Endothelial cell of umbilical vein (primary cell): Measurements from ENCODE around the gene RBM22. TPM values are rescaled to one million over a fixed set of nuclear protein-coding genes. Genes with fewer than 3 reads are reported as not detected.
A peak's percentile ranks its signal among the peaks of the same experiment; 100 is the strongest.

Experiments used
- BruUV-seq: library from RNA; stranded (reverse); fragments of 400-500 nt; replicated peaks from 2 replicates; lab custom pipeline; 2021; lab: Mats Ljungman, UMichigan
- CTCF ChIA-PET: fragments of 300-600, 350-600 bp; sonication (Branson Sonifier 250); formaldehyde crosslinking; loops from one replicate; lab custom pipeline; 2021; ENCODE audit warnings: antibody characterized with exemption, inconsistent platforms; lab: Charles Lee
- POLR2A ChIA-PET: fragments of 300-600, 350-600 bp; sonication (Branson Sonifier 250); formaldehyde crosslinking; loops from one replicate; lab custom pipeline; 2021; ENCODE audit warnings: antibody characterized with exemption, inconsistent platforms; lab: Charles Lee
- DNase-seq: peaks from one replicate; pipeline ENCODE4 v3.0.0-alpha.2; 2011; ENCODE audit warnings: low read depth, low spot score
- FAIRE-seq: peaks from 2 replicates; lab custom pipeline; 2011; peaks lifted over from hg19 to GRCh38; lab: Jason Lieb, UNC
- H2AFZ ChIP-seq: 2 replicates; pipeline ENCODE4 v1.6.0; 2012; ENCODE audit warnings: low read depth, low read length, control low read depth, inconsistent platforms
- H3K27ac ChIP-seq: 2 replicates; pipeline ENCODE4 v1.5.1; 2011; ENCODE audit warnings: low read depth, mild to moderate bottlenecking, control low read depth, low read length, moderate library complexity; ENCODE audit not compliant: insufficient read depth
- H3K27me3 ChIP-seq, 2 experiments: 2 replicates each; pipeline versions ENCODE4 v1.6.0 to v1.6.1; 2011; ENCODE audit warnings: low read length in 2 of 2, mixed read lengths in 1 of 2; ENCODE audit not compliant: control insufficient read depth in 2 of 2, insufficient read depth in 2 of 2
- H3K36me3 ChIP-seq, 2 experiments: 2 replicates in 1 of 2; 3 replicates in 1 of 2; pipeline ENCODE4 v1.5.1; 2011; ENCODE audit warnings: low read length in 2 of 2, mild to moderate bottlenecking in 1 of 2, moderate library complexity in 1 of 2; ENCODE audit not compliant: control insufficient read depth in 2 of 2, insufficient read depth in 2 of 2; ENCODE audit errors: extremely low read depth in 1 of 2
- H3K4me1 ChIP-seq: 3 replicates; pipeline ENCODE4 v1.5.1; 2011; ENCODE audit warnings: mild to moderate bottlenecking, low read length; ENCODE audit not compliant: control insufficient read depth, insufficient read depth; ENCODE audit errors: extremely low read depth
- H3K4me2 ChIP-seq: 2 replicates; pipeline ENCODE4 v1.6.1; 2011; ENCODE audit warnings: low read length, control low read depth, mixed read lengths; ENCODE audit not compliant: insufficient read depth
- H3K4me3 ChIP-seq, 3 experiments: fragments of 200-600 bp in 1 of 3; sonication (generic), shearing (Covaris generic) in 1 of 3; replicated peaks in 1 of 3; 2 replicates each; pipeline ENCODE4 v1.5.1; 2011 to 2016; ENCODE audit warnings: control low read depth in 3 of 3, low read length in 3 of 3, mild to moderate bottlenecking in 2 of 3, inconsistent platforms in 1 of 3, low read depth in 1 of 3, moderate library complexity in 1 of 3; ENCODE audit not compliant: insufficient read depth in 1 of 3
- H3K79me2 ChIP-seq: 2 replicates; pipeline ENCODE4 v1.6.0; 2012; ENCODE audit warnings: low read length, inconsistent platforms; ENCODE audit not compliant: control insufficient read depth, insufficient read depth
- H3K9ac ChIP-seq: replicated peaks from 2 replicates; pipeline ENCODE3; 2011; ENCODE audit warnings: low read length, control low read depth; ENCODE audit not compliant: insufficient read depth; ENCODE audit errors: extremely low read depth
- H3K9me1 ChIP-seq: replicated peaks from 3 replicates; pipeline ENCODE4 v1.6.0; 2011; ENCODE audit warnings: mild to moderate bottlenecking, low read length; ENCODE audit not compliant: control insufficient read depth, insufficient read depth; ENCODE audit errors: extremely low read depth
- H3K9me3 ChIP-seq: replicated peaks from 2 replicates; pipeline ENCODE4 v1.5.1; 2012; ENCODE audit warnings: low read length, inconsistent platforms; ENCODE audit not compliant: control insufficient read depth, insufficient read depth
- H4K20me1 ChIP-seq: replicated peaks from 2 replicates; pipeline ENCODE3; 2011; ENCODE audit warnings: mild to moderate bottlenecking, low read length; ENCODE audit not compliant: control insufficient read depth, insufficient read depth; ENCODE audit errors: extremely low read depth
- EZH2 ChIP-seq: IDR thresholded peaks from 2 replicates; pipeline ENCODE4 v1.6.1; 2012; ENCODE audit warnings: borderline replicate concordance, low read depth, mild to moderate bottlenecking, moderate library complexity, low read length, inconsistent platforms; ENCODE audit not compliant: severe bottlenecking
- FOS ChIP-seq: IDR thresholded peaks from 2 replicates; pipeline ENCODE4 v1.6.1; 2011; ENCODE audit warnings: mild to moderate bottlenecking, low read length, moderate library complexity, borderline replicate concordance; ENCODE audit not compliant: insufficient read depth
- JUN ChIP-seq: IDR thresholded peaks from 2 replicates; pipeline ENCODE4 v1.6.1; 2011; ENCODE audit warnings: borderline replicate concordance, low read depth; ENCODE audit not compliant: insufficient read length, insufficient read depth
- POLR2A ChIP-seq: IDR thresholded peaks from 2 replicates; pipeline ENCODE4 v1.6.1; 2012; ENCODE audit warnings: low read depth, mild to moderate bottlenecking, control low read depth, low read length
- dilution Hi-C: fragments of 300-500 bp; cut with MboI; formaldehyde crosslinking; loops from one replicate; pipeline ENCODE4 v1.15.0; 2019; ENCODE audit warnings: low sequenced_read_pairs; ENCODE audit not compliant: extremely low pct_ligation_motif_present
- intact Hi-C: fragments of 100-400 bp; cut with micrococcal nuclease; formaldehyde crosslinking; loops from one replicate; pipeline ENCODE4 v1.10.0; 2022
- polyA plus RNA-seq, 4 experiments: library from polyadenylated mRNA; depleted of rRNA in 3 of 4; stranded (reverse) in 3 of 4; unstranded in 1 of 4; fragments of >200 nt; gene quantifications; 2 replicates each; pipeline versions ENCODE4 v1.2.1 to v1.2.3, GENCODE V29; 2011 to 2012; ENCODE audit warnings: missing spikeins in 1 of 4
- total RNA-seq: library from RNA; stranded (reverse); gene quantifications from 2 replicates; pipeline ENCODE4 v1.2.3, GENCODE V29; 2021
- TF ChIP-seq, protein P1 (sequence below): IDR thresholded peaks from 2 replicates; pipeline ENCODE4 v1.6.1; 2011; ENCODE audit not compliant: insufficient read depth, insufficient read length

The RBM22 gene
- total and polyA plus RNA-seq, 2 donors (not counting 3 experiments of a cell fraction or from before 2014, with no cell fraction given), result 41.8 to 51.2 TPM

DNA sequence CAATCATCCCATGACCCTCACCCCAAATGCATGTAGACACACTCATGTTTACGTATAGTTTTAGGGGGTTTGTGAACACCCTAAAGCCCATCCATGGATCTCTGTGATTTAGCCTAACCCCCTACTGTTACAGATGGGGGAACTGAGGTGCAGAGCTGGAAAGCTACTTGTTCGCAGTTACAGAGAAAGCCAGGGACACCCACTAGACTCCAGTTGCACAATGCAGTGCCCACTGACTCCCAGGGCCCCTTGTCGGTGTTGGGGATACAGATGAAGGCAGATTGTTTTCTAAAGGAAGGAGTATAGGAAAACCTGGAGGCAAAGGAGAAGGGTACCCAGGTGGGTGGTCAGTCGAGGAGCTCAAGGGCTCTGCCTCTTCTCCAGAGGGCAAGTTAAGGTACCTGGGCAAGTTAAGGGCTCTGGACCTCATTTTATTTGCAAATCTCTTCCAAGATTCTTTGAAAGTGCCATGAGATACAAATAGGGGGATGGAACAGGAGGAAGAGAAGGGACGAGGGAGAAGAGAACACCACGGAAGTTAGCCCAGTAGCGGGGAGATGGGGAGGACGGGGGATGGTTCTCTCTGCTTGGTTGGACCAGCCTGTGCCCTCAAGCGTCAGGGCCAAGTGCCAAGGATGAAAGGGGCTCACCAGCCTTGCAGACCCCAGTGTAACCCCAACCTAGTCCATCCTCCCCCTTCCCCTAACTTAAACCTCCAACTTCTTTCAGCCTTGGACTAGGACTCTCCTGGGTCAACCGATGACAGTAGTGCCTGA is 38.9 kb downstream of the RBM22 start:
- no TSS peak for BruUV-seq
- CTCF ChIA-PET, result interaction anchor here (1.1 to 1.5 kb wide), 5 partner anchors 10 to 185 kb away, joined by 3 to 6 read pairs (median 4); partner anchors contain the start of genes IRGM and RBM22
- POLR2A ChIA-PET, result no interaction called here

DNA sequence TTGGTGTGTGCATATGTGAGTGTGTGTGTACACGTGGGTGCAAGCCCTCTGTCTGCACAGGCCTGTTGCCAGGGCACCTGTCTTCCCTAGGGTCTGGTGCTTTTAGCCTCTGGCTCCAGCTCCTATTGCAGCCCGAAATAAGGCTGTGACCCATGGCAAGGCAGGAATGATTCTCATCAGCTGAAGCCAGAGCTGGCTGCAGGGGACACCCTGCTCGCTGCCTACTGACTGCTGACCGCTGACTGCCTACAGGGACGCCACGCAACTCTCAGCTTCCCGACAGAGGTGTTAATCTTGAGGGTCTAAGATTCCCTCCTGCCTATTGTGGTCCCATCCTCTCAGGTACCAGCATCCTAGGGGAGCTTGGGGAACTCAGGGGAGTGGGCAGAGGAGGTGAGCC is 39.8 kb downstream of the RBM22 start, which contains the start of gene MYOZ3:
TSS of gene MYOZ3 (plus strand) at position 166 of the 400 bp plus-strand sequence. CDS start 1,691 bp downstream, outside the sequence.
- Histone ChIP-seq H3K36me3 (peaks cover 0 to 5% of the 10 kb centered on the region in 2 experiments), H3K9me3 (no peaks in the 10 kb centered on the region), H2AFZ (no peak within 1 kb of the TSS), H3K9ac (no peak within 1 kb of the TSS), H3K27ac (no peak within 1 kb of the TSS), H3K27me3 (peaks cover 17 to 22% of the 10 kb centered on the region in 2 experiments), H4K20me1 (no peaks in the 10 kb centered on the region), H3K4me1 (no peaks in the 10 kb centered on the region), H3K79me2 (no peaks in the 10 kb centered on the region), H3K4me3 (no peak within 1 kb of the TSS), H3K4me2 (no peak within 1 kb of the TSS), H3K9me1 (no peaks in the 10 kb centered on the region)
- POLR2A ChIA-PET, result no interaction called here
- dilution Hi-C loops, result no loop called here
- no peak for TF ChIP-seq POLR2A
- TF ChIP-seq FOS, result no peak
- TF ChIP-seq EZH2, result no peak
- TF ChIP-seq, protein P1, sequence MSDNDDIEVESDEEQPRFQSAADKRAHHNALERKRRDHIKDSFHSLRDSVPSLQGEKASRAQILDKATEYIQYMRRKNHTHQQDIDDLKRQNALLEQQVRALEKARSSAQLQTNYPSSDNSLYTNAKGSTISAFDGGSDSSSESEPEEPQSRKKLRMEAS, result no peak
- BruUV-seq, result no TSS peak
- CTCF ChIA-PET, result interaction anchor here (1.3 to 1.5 kb wide), 4 partner anchors 11 to 186 kb away, joined by 3 to 6 read pairs (median 5); partner anchors contain the start of gene IRGM
- intact Hi-C loops, result no loop called here
- DNase-seq (no peak), FAIRE-seq (no peak)

More for the DNA sequence above, 38.9 kb downstream of the RBM22 start:
- H3K27ac ChIP-seq, result no peak overlapping the region
- TF ChIP-seq EZH2 (peak; percentile 27), JUN (no peak)
- no peak for FAIRE-seq
- intact Hi-C loops (no loop called here), dilution Hi-C loops (no loop called here)
- H2AFZ ChIP-seq, result no peak overlapping the region
- no peaks in the 10 kb centered on the region for H3K79me2 ChIP-seq
- H3K4me1 ChIP-seq, result no peaks in the 10 kb centered on the region
- H3K9me3 ChIP-seq, result no peaks in the 10 kb centered on the region
- H3K4me2 ChIP-seq, result no peak overlapping the region
- H3K36me3 ChIP-seq, result peaks cover 0 to 2% of the 10 kb centered on the region in 2 experiments
- H3K9me1 ChIP-seq, result no peaks in the 10 kb centered on the region
- no peak for DNase-seq
- H3K27me3 ChIP-seq, result peaks cover 18 to 22% of the 10 kb centered on the region in 2 experiments
- H3K9ac ChIP-seq, result no peak overlapping the region
- H3K4me3 ChIP-seq, result no peak overlapping the region
- no peaks in the 10 kb centered on the region for H4K20me1 ChIP-seq
